H9 (cell line): ENCODE results near the gene RPS27L. TPM values are rescaled to one million over a fixed set of nuclear protein-coding genes. Genes with fewer than 3 reads are reported as not detected.

ENCODE experiments used
- DNase-seq: peaks from one replicate; pipeline ENCODE4 v3.0.0-alpha.2; 2017
- H2AFZ ChIP-seq: one replicate; pipeline ENCODE4 v1.6.1; 2013; ENCODE audit warnings: mild to moderate bottlenecking, low read length, control low read depth, moderate library complexity
- H2AK5ac ChIP-seq: 2 replicates; pipeline ENCODE4 v1.6.1; 2013; ENCODE audit warnings: low read length, control low read depth, mixed read lengths; ENCODE audit not compliant: insufficient read length
- H2BK120ac ChIP-seq: one replicate; pipeline ENCODE4 v1.6.1; 2013; ENCODE audit warnings: low read depth, mild to moderate bottlenecking, low read length, control low read depth, inconsistent platforms; ENCODE audit not compliant: poor library complexity, severe bottlenecking
- H2BK12ac ChIP-seq: 2 replicates; pipeline ENCODE4 v1.6.1; 2013; ENCODE audit warnings: low read length, control low read depth, mixed read lengths, low read depth; ENCODE audit not compliant: insufficient read length
- H2BK15ac ChIP-seq: 2 replicates; pipeline ENCODE4 v1.6.1; 2013; ENCODE audit warnings: low read depth, low read length, control low read depth
- H2BK20ac ChIP-seq: one replicate; pipeline ENCODE4 v1.6.1; 2013; ENCODE audit warnings: low read depth, mild to moderate bottlenecking, low read length, control low read depth, inconsistent platforms; ENCODE audit not compliant: poor library complexity, severe bottlenecking
- H2BK5ac ChIP-seq: 2 replicates; pipeline ENCODE4 v1.6.1; 2013; ENCODE audit warnings: low read length, control low read depth, mixed read lengths; ENCODE audit not compliant: insufficient read length
- H3K14ac ChIP-seq: 2 replicates; pipeline ENCODE4 v1.6.1; 2013; ENCODE audit warnings: low read length, control low read depth; ENCODE audit not compliant: insufficient read depth
- H3K18ac ChIP-seq: 2 replicates; pipeline ENCODE4 v1.6.1; 2013; ENCODE audit warnings: low read depth, mild to moderate bottlenecking, mixed read lengths, low read length, control low read depth; ENCODE audit not compliant: insufficient read length
- H3K23ac ChIP-seq: 2 replicates; pipeline ENCODE4 v1.6.1; 2013; ENCODE audit warnings: low read length, control low read depth, mixed read lengths, low read depth; ENCODE audit not compliant: insufficient read length
- H3K23me2 ChIP-seq: 2 replicates; pipeline ENCODE4 v1.6.1; 2013; ENCODE audit warnings: low read depth, mild to moderate bottlenecking, mixed read lengths, low read length, control low read depth; ENCODE audit not compliant: insufficient read length, poor library complexity, severe bottlenecking
- H3K27ac ChIP-seq: 2 replicates; pipeline ENCODE4 v1.5.1; 2013; ENCODE audit warnings: low read length, control low read depth, mixed read lengths, low read depth; ENCODE audit not compliant: insufficient read length
- H3K27me3 ChIP-seq: 2 replicates; pipeline ENCODE4 v1.6.1; 2013; ENCODE audit warnings: low read length, control low read depth, inconsistent platforms; ENCODE audit not compliant: insufficient read depth
- H3K4ac ChIP-seq: 2 replicates; pipeline ENCODE4 v1.6.1; 2013; ENCODE audit warnings: low read depth, mild to moderate bottlenecking, control low read depth, inconsistent platforms, low read length, moderate library complexity
- H3K4me1 ChIP-seq: 2 replicates; pipeline ENCODE4 v1.6.1; 2013; ENCODE audit warnings: low read length, control low read depth, inconsistent platforms; ENCODE audit not compliant: insufficient read depth
- H3K4me2 ChIP-seq: 2 replicates; pipeline ENCODE4 v1.6.1; 2013; ENCODE audit warnings: low read length, control low read depth, mixed read lengths; ENCODE audit not compliant: insufficient read length, insufficient read depth
- H3K56ac ChIP-seq: 2 replicates; pipeline ENCODE4 v1.6.1; 2013; ENCODE audit warnings: low read depth, mild to moderate bottlenecking, mixed read lengths, low read length, control low read depth; ENCODE audit not compliant: insufficient read length
- H3K79me1 ChIP-seq: 2 replicates; pipeline ENCODE4 v1.6.1; 2013; ENCODE audit warnings: low read depth, mild to moderate bottlenecking, moderate library complexity, low read length, control low read depth, inconsistent platforms; ENCODE audit not compliant: insufficient read depth, poor library complexity, severe bottlenecking
- H3K79me2 ChIP-seq: 2 replicates; pipeline ENCODE4 v1.6.1; 2013; ENCODE audit warnings: low read length, control low read depth, inconsistent platforms; ENCODE audit not compliant: insufficient read depth
- H3K9ac ChIP-seq: 2 replicates; pipeline ENCODE4 v1.6.1; 2013; ENCODE audit warnings: low read length, control low read depth, mixed read lengths; ENCODE audit not compliant: insufficient read length; ENCODE audit errors: extremely low read depth
- H3K9me3 ChIP-seq: one replicate; pipeline ENCODE4 v1.6.1; 2013; ENCODE audit warnings: low read depth, low read length, inconsistent platforms; ENCODE audit not compliant: control insufficient read depth
- H3T11ph ChIP-seq: one replicate; pipeline ENCODE4 v1.6.1; 2013; ENCODE audit warnings: mild to moderate bottlenecking, low read length, control low read depth, inconsistent platforms
- H4K20me1 ChIP-seq: one replicate; pipeline ENCODE4 v1.6.1; 2013; ENCODE audit not compliant: control insufficient read depth, insufficient read length, insufficient read depth
- H4K5ac ChIP-seq: 2 replicates; pipeline ENCODE4 v1.6.1; 2013; ENCODE audit warnings: low read depth, mild to moderate bottlenecking, mixed read lengths, low read length, control low read depth; ENCODE audit not compliant: insufficient read length
- H4K8ac ChIP-seq: replicated peaks from 2 replicates; pipeline ENCODE4 v1.6.1; 2013; ENCODE audit warnings: low read length, control low read depth, mixed read lengths, low read depth; ENCODE audit not compliant: insufficient read length
- H4K91ac ChIP-seq: 2 replicates; pipeline ENCODE4 v1.6.1; 2013; ENCODE audit warnings: low read depth, mild to moderate bottlenecking, moderate library complexity, mixed read lengths, low read length, control low read depth; ENCODE audit not compliant: insufficient read length
- H3K27ac Mint-ChIP-seq, 3 experiments: 2 replicates in 2 of 3; 3 replicates in 1 of 3; pipeline ENCODE4 v1.8.0; 2020 to 2021; ENCODE audit warnings: mixed read lengths in 3 of 3, mild to moderate bottlenecking in 1 of 3, moderate library complexity in 1 of 3
- H3K27me3 Mint-ChIP-seq: 2 replicates; pipeline ENCODE4 v1.8.0; 2021; ENCODE audit warnings: low read depth, mild to moderate bottlenecking, moderate library complexity, mixed read lengths
- H3K36me3 Mint-ChIP-seq, 3 experiments: 2 replicates in 2 of 3; 3 replicates in 1 of 3; pipeline ENCODE4 v1.8.0; 2020 to 2021; ENCODE audit warnings: low read depth in 3 of 3, mixed read lengths in 3 of 3; ENCODE audit not compliant: insufficient read depth in 1 of 3
- H3K4me1 Mint-ChIP-seq, 2 experiments: 2 replicates each; pipeline ENCODE4 v1.8.0; 2020; ENCODE audit warnings: mixed read lengths in 2 of 2
- H3K4me3 Mint-ChIP-seq, 2 experiments: 2 replicates in 1 of 2; 3 replicates in 1 of 2; pipeline ENCODE4 v1.8.0; 2020 to 2021; ENCODE audit warnings: mild to moderate bottlenecking in 2 of 2, mixed read lengths in 2 of 2, moderate library complexity in 1 of 2
- H3K9me3 Mint-ChIP-seq, 2 experiments: 2 replicates in 1 of 2; 3 replicates in 1 of 2; pipeline ENCODE4 v1.8.0; 2020; ENCODE audit warnings: mild to moderate bottlenecking in 2 of 2, mixed read lengths in 2 of 2, moderate library complexity in 1 of 2
- CTCF ChIP-seq: fragments of 200-600 bp; sonication (generic); conservative IDR thresholded peaks from 3 replicates; pipeline ENCODE4 v1.8.0; 2021; ENCODE audit warnings: antibody characterized with exemption, mild to moderate bottlenecking
- WGBS: extraction: QIAGEN DNeasy Blood & Tissue Kit; methylation state at CpG from one replicate; pipeline ENCODE4 v1.1.7; 2013; ENCODE audit warnings: missing lambda C conversion rate, low lambda C conversion rate, mixed read lengths; ENCODE audit not compliant: insufficient read length; ENCODE audit errors: extremely low coverage; 5-methylcytosine and 5-hydroxymethylcytosine counted together
- total RNA-seq: library from RNA; stranded (reverse); gene quantifications from 2 replicates; pipeline ENCODE4 v1.2.1, GENCODE V29; 2021

Gene RPS27L
- total RNA-seq, 1 experiment from 2014 or later: 180 TPM

- H2BK12ac ChIP-seq: no peak overlapping the region
- no peak for TF ChIP-seq CTCF
- no peak overlapping the region for H4K8ac ChIP-seq
- no peak overlapping the region for H2AK5ac ChIP-seq
- H4K91ac ChIP-seq: no peak overlapping the region
- Mint-ChIP-seq H3K4me1 (peaks cover 47 to 54% of the 10 kb centered on the region in 2 experiments), H3K4me3 (no peak overlapping the region), H3K36me3 (peaks cover 0 to 6% (median 1%) of the 10 kb centered on the region in 3 experiments; a peak in 2 of 7 replicates), H3K9me3 (no peaks in the 10 kb centered on the region), H3K27me3 (no peaks in the 10 kb centered on the region), H3K27ac (no peak overlapping the region)
- H3T11ph ChIP-seq: no peak overlapping the region
- H3K79me2 ChIP-seq: 0 out of 2 replicates have a peak, but pooled peaks cover 2% of the 10 kb centered on the region
- no peaks in the 10 kb centered on the region for H3K9me3 ChIP-seq
- H2BK5ac ChIP-seq: no peak overlapping the region
- peaks cover 9% of the 10 kb centered on the region; the same call in 1 of the 2 replicates for H3K4me1 ChIP-seq
- no peak for DNase-seq
- no peak overlapping the region for H2BK120ac ChIP-seq
- no peak overlapping the region for H2BK20ac ChIP-seq
- no peak overlapping the region for H3K23ac ChIP-seq
- H2BK15ac ChIP-seq: no peak overlapping the region
- no peaks in the 10 kb centered on the region for H3K27me3 ChIP-seq
- no peaks in the 10 kb centered on the region for H3K79me1 ChIP-seq
- H3K9ac ChIP-seq: no peak overlapping the region
- no peak overlapping the region for H4K5ac ChIP-seq
- H2AFZ ChIP-seq: no peak overlapping the region
- no peak overlapping the region for H3K4ac ChIP-seq
- no peak overlapping the region for H3K18ac ChIP-seq
- H4K20me1 ChIP-seq: no peaks in the 10 kb centered on the region
- no peak overlapping the region for H3K56ac ChIP-seq
- no CpG with 5 or more reads among the region's 5 CpGs for WGBS
- H3K27ac ChIP-seq: no peak overlapping the region
- H3K4me2 ChIP-seq: no peak overlapping the region
- no peak overlapping the region for H3K14ac ChIP-seq
- H3K23me2 ChIP-seq: no peaks in the 10 kb centered on the region
Observed at GRCh38 chr15:63200464-63201249, 43.4 kb upstream of the RPS27L start.
